Esophagus (tissue), 2 donors: Measurements from ENCODE around the gene CYP27B1. TPM values are rescaled to one million over a fixed set of nuclear protein-coding genes. Genes with fewer than 3 reads are reported as not detected.
"Not testable (repeated sequence)": the region's sequence is repeated elsewhere in the genome, so short reads cannot be mapped to it uniquely, and the experiment has no call there.

Experiments used
- H3K27ac ChIP-seq, 2 donors: one replicate each; pipeline ENCODE4 v1.5.1; 2013; ENCODE audit warnings: low read depth in 2 of 2, mild to moderate bottlenecking in 2 of 2, inconsistent platforms in 1 of 2, low read length in 1 of 2, moderate library complexity in 1 of 2
- H3K27me3 ChIP-seq, 2 donors: one replicate each; pipeline ENCODE4 v1.6.1; 2013; ENCODE audit warnings: low read length in 2 of 2, control low read depth in 1 of 2, mild to moderate bottlenecking in 1 of 2; ENCODE audit not compliant: insufficient read depth in 2 of 2, control insufficient read depth in 1 of 2
- H3K36me3 ChIP-seq, 2 donors: one replicate each; pipeline ENCODE4 v1.6.1; 2013; ENCODE audit warnings: low read length in 1 of 2; ENCODE audit not compliant: control insufficient read depth in 2 of 2, insufficient read depth in 2 of 2
- H3K4me1 ChIP-seq, 2 donors: one replicate each; pipeline ENCODE4 v1.6.1; 2013; ENCODE audit warnings: low read length in 1 of 2; ENCODE audit not compliant: control insufficient read depth in 2 of 2, insufficient read depth in 2 of 2
- H3K4me3 ChIP-seq, 2 donors: one replicate each; pipeline ENCODE4 v1.5.1; 2013; ENCODE audit warnings: low read length in 2 of 2, mild to moderate bottlenecking in 2 of 2, low read depth in 1 of 2, moderate library complexity in 1 of 2
- H3K9me3 ChIP-seq, 2 donors: one replicate each; pipeline ENCODE4 v1.6.1; 2013; ENCODE audit warnings: mild to moderate bottlenecking in 2 of 2, low read depth in 1 of 2, low read length in 1 of 2, moderate library complexity in 1 of 2; ENCODE audit not compliant: control insufficient read depth in 2 of 2, insufficient read depth in 1 of 2
- WGBS, 2 donors: extraction: QIAGEN DNeasy Blood & Tissue Kit; methylation state at CpG; one replicate each; pipeline ENCODE4 v1.1.7; 2013; 5-methylcytosine and 5-hydroxymethylcytosine counted together
- polyA plus RNA-seq, 2 donors: library from polyadenylated mRNA; stranded (reverse); fragments of 200-250 nt; gene quantifications; one replicate each; pipeline ENCODE4 v1.2.3, GENCODE V29; 2013
- donor health status: healthy with polysubstance abuse.
- donor health status: Bipolar disorder and iron deficiency.

The CYP27B1 gene
- polyA plus RNA-seq, 2 donors: 0.64 to 0.96 TPM

- Histone ChIP-seq H3K9me3 (no peaks in the 10 kb centered on the region), H3K4me1 (no peaks in the 10 kb centered on the region), H3K36me3 (peaks cover 12 to 47% of the 10 kb centered on the region in 2 donors), H3K27me3 (no peaks in the 10 kb centered on the region), H3K4me3 (no peak overlapping the region), H3K27ac (no peak overlapping the region)
- WGBS, 2 donors: 91% methylated on average over 20 of the region's 20 CpGs
These were observed 46.9 kb downstream of the CYP27B1 start for GRCh38 chr12:57719777-57720605.

- Histone ChIP-seq H3K27ac (no peak overlapping the region), H3K4me1 (no peaks in the 10 kb centered on the region), H3K36me3 (peaks cover 12 to 47% of the 10 kb centered on the region in 2 donors), H3K4me3 (no peak overlapping the region), H3K9me3 (no peaks in the 10 kb centered on the region), H3K27me3 (no peaks in the 10 kb centered on the region)
- 96 to 97% methylated on average over 15 of the region's 15 CpGs for WGBS, 2 donors
These were observed 48.0 kb downstream of the CYP27B1 start for GRCh38 chr12:57718641-57719528.

DNA sequence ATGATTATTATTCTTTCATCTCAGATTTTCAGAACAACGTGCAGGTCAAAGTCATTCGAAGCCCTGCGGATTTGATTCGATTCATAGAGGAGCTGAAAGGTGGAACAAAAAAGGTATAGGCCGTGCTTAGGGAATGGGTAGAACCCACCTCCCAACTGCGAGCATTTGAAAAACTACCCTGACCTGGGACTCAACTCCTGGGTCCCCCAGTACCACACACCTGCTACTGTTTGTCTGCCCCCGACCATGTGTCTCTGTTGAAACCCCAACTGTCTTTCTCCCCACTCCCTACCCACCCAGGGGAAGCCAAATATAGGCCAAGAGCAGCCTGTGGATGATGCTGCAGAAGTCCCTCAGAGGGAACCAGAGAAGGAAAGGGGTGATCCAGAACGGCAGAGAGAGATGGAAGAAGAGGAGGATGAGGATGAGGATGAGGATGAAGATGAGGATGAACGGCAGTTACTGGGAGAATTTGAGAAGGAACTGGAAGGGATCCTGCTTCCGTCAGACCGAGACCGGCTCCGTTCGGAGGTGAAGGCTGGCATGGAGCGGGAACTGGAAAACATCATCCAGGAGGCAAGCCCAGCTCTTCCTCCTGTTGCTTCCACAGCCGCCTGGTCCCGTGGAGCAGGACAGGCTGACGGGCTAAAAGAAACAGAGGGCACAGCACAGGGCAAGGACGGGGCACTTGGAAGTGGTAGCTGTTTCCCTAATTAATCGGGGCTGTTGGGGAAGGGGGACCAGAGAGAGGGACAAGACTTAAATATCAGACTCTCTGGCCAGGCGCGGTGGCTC lies 48.8 kb downstream of the CYP27B1 start:
- WGBS, 2 donors: 95 to 96% methylated on average over 22 of the region's 22 CpGs
- peaks cover 12 to 50% of the 10 kb centered on the region in 2 donors for H3K36me3 ChIP-seq
- H3K27ac ChIP-seq: no peak overlapping the region
- H3K9me3 ChIP-seq: no peaks in the 10 kb centered on the region
- no peaks in the 10 kb centered on the region for H3K4me1 ChIP-seq
- no peaks in the 10 kb centered on the region for H3K27me3 ChIP-seq
- no peak overlapping the region for H3K4me3 ChIP-seq

DNA sequence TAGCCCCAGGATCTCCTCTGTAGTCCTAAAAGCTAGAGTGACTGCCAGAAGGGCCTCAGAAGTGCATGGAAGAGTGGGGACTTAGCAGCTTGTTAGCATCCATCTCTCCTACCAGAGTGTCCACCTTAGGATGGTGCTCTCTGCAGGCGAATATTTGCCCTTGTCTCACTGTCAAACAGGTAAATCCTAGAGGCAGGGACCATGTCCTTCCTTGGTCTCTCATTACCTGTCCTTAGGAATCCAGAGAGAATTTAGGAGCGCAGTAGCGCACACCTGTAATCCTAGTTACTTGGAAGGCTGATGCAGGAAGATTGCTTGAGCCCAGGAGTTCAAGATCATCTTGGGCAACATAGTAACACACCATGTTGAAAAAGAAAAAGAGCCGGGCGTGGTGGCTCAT lies 49.7 kb downstream of the CYP27B1 start:
- H3K27me3 ChIP-seq: no peaks in the 10 kb centered on the region
- peaks cover 12 to 50% of the 10 kb centered on the region in 2 donors for H3K36me3 ChIP-seq
- no peak overlapping the region for H3K4me3 ChIP-seq
- H3K27ac ChIP-seq: no peak overlapping the region
- H3K4me1 ChIP-seq: no peaks in the 10 kb centered on the region
- no peaks in the 10 kb centered on the region for H3K9me3 ChIP-seq
- WGBS, 2 donors: 96 to 97% methylated on average over 5 of the region's 5 CpGs

- Histone ChIP-seq H3K4me1 (no peaks in the 10 kb centered on the region), H3K4me3 (no peak overlapping the region), H3K27me3 (no peaks in the 10 kb centered on the region), H3K27ac (no peak overlapping the region), H3K9me3 (no peaks in the 10 kb centered on the region), H3K36me3 (peaks cover 12 to 46% of the 10 kb centered on the region in 2 donors)
- WGBS, 2 donors: 95 to 96% methylated on average over 4 of the region's 4 CpGs
These were observed 50.6 kb downstream of the CYP27B1 start for GRCh38 chr12:57716305-57716704.

GRCh38 chr12:57715786-57716185 lies 51.1 kb downstream of the CYP27B1 start:
- 94% methylated on average over 12 of the region's 12 CpGs for WGBS, 2 donors
- no peaks in the 10 kb centered on the region for H3K4me1 ChIP-seq
- H3K27ac ChIP-seq: no peak overlapping the region
- H3K36me3 ChIP-seq: peaks cover 12 to 41% of the 10 kb centered on the region in 2 donors
- H3K4me3 ChIP-seq: no peak overlapping the region
- H3K9me3 ChIP-seq: no peaks in the 10 kb centered on the region
- H3K27me3 ChIP-seq: no peaks in the 10 kb centered on the region

- peaks cover 7 to 36% of the 10 kb centered on the region in 2 donors for H3K36me3 ChIP-seq
- H3K4me1 ChIP-seq, H3K27me3 ChIP-seq, H3K4me3 ChIP-seq, H3K9me3 ChIP-seq, H3K27ac ChIP-seq: not testable (repeated sequence)
- WGBS, 2 donors: 94 to 98% methylated on average over 6 of the region's 6 CpGs
These were observed 51.7 kb downstream of the CYP27B1 start for GRCh38 chr12:57715036-57715748.

- no peak overlapping the region for H3K4me3 ChIP-seq
- H3K4me1 ChIP-seq: no peaks in the 10 kb centered on the region
- H3K36me3 ChIP-seq: peaks cover under 1 to 22% of the 10 kb centered on the region in 2 donors
- WGBS, 2 donors: 91 to 94% methylated on average over 5 of the region's 5 CpGs
- no peaks in the 10 kb centered on the region for H3K27me3 ChIP-seq
- H3K9me3 ChIP-seq: no peaks in the 10 kb centered on the region
- H3K27ac ChIP-seq: no peak overlapping the region
These were observed 53.7 kb downstream of the CYP27B1 start for GRCh38 chr12:57713209-57713608.

- Histone ChIP-seq H3K36me3 (peaks cover 0 to 21% of the 10 kb centered on the region in 2 donors), H3K27ac (no peak overlapping the region), H3K4me1 (no peaks in the 10 kb centered on the region), H3K9me3 (no peaks in the 10 kb centered on the region), H3K27me3 (no peaks in the 10 kb centered on the region), H3K4me3 (no peak overlapping the region)
- 93 to 96% methylated on average over 3 of the region's 3 CpGs for WGBS, 2 donors
These were observed 54.2 kb downstream of the CYP27B1 start for GRCh38 chr12:57712701-57713100.
